ENCODE data around the gene MGAT3. TPM values are rescaled to one million over a fixed set of nuclear protein-coding genes. Genes with fewer than 3 reads are reported as not detected.

The MGAT3 gene
- total and polyA plus RNA-seq, 2 of the 8 experiments (the other 6 are each of a cell fraction or from before 2014, with no cell fraction given): 4.3 to 9.2 TPM

DNA sequence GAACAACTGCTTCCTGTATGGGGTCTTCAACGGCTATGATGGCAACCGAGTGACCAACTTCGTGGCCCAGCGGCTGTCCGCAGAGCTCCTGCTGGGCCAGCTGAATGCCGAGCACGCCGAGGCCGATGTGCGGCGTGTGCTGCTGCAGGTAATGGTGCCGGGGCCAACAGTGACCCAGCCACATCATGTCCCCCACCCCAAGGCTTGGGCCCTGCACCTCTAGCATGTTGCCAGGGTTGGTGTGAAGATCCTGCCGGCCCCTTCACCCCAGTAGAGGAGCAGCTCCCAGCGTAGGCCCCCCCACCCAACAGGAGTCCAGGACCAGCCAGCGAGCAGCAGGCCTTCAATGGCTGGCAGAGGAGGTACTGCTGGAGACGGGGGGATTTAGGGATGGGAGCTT lies 41.3 kb upstream of the MGAT3 start (continued):
- TF ChIP-seq, protein P1, sequence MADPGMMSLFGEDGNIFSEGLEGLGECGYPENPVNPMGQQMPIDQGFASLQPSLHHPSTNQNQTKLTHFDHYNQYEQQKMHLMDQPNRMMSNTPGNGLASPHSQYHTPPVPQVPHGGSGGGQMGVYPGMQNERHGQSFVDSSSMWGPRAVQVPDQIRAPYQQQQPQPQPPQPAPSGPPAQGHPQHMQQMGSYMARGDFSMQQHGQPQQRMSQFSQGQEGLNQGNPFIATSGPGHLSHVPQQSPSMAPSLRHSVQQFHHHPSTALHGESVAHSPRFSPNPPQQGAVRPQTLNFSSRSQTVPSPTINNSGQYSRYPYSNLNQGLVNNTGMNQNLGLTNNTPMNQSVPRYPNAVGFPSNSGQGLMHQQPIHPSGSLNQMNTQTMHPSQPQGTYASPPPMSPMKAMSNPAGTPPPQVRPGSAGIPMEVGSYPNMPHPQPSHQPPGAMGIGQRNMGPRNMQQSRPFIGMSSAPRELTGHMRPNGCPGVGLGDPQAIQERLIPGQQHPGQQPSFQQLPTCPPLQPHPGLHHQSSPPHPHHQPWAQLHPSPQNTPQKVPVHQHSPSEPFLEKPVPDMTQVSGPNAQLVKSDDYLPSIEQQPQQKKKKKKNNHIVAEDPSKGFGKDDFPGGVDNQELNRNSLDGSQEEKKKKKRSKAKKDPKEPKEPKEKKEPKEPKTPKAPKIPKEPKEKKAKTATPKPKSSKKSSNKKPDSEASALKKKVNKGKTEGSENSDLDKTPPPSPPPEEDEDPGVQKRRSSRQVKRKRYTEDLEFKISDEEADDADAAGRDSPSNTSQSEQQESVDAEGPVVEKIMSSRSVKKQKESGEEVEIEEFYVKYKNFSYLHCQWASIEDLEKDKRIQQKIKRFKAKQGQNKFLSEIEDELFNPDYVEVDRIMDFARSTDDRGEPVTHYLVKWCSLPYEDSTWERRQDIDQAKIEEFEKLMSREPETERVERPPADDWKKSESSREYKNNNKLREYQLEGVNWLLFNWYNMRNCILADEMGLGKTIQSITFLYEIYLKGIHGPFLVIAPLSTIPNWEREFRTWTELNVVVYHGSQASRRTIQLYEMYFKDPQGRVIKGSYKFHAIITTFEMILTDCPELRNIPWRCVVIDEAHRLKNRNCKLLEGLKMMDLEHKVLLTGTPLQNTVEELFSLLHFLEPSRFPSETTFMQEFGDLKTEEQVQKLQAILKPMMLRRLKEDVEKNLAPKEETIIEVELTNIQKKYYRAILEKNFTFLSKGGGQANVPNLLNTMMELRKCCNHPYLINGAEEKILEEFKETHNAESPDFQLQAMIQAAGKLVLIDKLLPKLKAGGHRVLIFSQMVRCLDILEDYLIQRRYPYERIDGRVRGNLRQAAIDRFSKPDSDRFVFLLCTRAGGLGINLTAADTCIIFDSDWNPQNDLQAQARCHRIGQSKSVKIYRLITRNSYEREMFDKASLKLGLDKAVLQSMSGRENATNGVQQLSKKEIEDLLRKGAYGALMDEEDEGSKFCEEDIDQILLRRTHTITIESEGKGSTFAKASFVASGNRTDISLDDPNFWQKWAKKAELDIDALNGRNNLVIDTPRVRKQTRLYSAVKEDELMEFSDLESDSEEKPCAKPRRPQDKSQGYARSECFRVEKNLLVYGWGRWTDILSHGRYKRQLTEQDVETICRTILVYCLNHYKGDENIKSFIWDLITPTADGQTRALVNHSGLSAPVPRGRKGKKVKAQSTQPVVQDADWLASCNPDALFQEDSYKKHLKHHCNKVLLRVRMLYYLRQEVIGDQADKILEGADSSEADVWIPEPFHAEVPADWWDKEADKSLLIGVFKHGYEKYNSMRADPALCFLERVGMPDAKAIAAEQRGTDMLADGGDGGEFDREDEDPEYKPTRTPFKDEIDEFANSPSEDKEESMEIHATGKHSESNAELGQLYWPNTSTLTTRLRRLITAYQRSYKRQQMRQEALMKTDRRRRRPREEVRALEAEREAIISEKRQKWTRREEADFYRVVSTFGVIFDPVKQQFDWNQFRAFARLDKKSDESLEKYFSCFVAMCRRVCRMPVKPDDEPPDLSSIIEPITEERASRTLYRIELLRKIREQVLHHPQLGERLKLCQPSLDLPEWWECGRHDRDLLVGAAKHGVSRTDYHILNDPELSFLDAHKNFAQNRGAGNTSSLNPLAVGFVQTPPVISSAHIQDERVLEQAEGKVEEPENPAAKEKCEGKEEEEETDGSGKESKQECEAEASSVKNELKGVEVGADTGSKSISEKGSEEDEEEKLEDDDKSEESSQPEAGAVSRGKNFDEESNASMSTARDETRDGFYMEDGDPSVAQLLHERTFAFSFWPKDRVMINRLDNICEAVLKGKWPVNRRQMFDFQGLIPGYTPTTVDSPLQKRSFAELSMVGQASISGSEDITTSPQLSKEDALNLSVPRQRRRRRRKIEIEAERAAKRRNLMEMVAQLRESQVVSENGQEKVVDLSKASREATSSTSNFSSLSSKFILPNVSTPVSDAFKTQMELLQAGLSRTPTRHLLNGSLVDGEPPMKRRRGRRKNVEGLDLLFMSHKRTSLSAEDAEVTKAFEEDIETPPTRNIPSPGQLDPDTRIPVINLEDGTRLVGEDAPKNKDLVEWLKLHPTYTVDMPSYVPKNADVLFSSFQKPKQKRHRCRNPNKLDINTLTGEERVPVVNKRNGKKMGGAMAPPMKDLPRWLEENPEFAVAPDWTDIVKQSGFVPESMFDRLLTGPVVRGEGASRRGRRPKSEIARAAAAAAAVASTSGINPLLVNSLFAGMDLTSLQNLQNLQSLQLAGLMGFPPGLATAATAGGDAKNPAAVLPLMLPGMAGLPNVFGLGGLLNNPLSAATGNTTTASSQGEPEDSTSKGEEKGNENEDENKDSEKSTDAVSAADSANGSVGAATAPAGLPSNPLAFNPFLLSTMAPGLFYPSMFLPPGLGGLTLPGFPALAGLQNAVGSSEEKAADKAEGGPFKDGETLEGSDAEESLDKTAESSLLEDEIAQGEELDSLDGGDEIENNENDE (IDR thresholded peaks at IDR 0.05; ENCODE audit: insufficient replicate concordance, low read length): no peak
- no peak for TF ChIP-seq ASH2L (IDR thresholded peaks at IDR 0.05; ENCODE audit: low read length)

All from H1 (cell line).